ENCODE data around the gene MAN1A1. TPM values are rescaled to one million over a fixed set of nuclear protein-coding genes. Genes with fewer than 3 reads are reported as not detected.

MAN1A1 gene
- total and polyA plus RNA-seq, 2 of the 8 experiments (the other 6 are each of a cell fraction or from before 2014, with no cell fraction given): 1.8 to 5.4 TPM

DNA sequence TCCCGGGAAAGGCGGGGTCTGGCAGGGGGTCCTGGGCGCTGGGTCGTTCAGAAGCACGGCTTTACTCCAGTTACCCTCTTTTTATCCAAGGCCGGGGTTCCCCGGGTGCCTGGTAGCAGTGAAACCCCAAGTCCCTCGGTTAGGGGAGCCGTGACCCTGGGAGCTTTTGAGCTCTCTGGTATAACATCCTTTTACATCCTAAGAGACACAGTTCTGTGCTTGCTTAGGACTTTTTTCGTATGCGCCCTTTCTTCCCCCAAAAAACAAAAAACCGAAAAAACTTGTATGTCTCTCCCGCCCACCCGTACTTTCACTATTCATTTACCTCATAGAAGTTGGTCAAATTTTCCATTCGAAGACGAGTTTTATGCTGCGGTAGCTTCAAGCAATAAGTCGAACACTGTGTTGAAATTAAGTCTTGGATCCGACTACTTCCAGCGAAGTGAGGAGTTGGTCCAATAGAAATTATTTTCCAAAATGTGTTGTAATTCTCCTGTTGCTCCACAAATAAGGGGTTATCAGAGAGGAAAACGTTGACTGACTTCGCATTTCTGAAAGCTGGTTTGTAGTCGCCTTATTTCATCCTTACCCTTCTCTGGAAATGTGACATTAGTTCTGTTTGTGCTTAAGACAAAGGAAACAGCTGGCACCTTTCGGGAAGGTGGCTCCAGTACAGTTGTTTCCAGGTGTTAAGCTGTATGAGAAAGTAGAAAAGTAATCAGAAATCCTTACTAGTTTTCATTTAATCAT is 816 bp upstream of the MAN1A1 start:
- Histone ChIP-seq H3K4me1 (replicated peaks in 1 of 4; ENCODE audit: control insufficient read depth in 3 of 4, insufficient read depth in 4 of 4, low read length in 3 of 4) (peaks cover 2 to 10% (median 5%) of the 10 kb centered on the region in 4 experiments; a peak in 4 of 7 replicates), H3K4me3 (ENCODE audit: extremely low read depth in 1 of 4, insufficient read depth in 2 of 4, low read depth in 3 of 4, low read length in 4 of 4) (peak overlapping the region; percentile 59 to 94 (median 74)), H3K23me2 (ENCODE audit: low read depth, low read length) (peaks cover 15% of the 10 kb centered on the region; the same call in 1 of the 2 replicates), H2BK15ac (ENCODE audit: low read length) (no peak overlapping the region), H3K4me2 (ENCODE audit: insufficient read depth in 1 of 2, low read depth in 2 of 2, low read length in 2 of 2) (peak overlapping the region; percentile 83 to 88), H3K79me1 (ENCODE audit: low read depth, low read length) (no peaks in the 10 kb centered on the region), H2AFZ (ENCODE audit: low read length) (peak overlapping the region; percentile 28), H2BK120ac (replicated peaks; ENCODE audit: low read depth, low read length) (no peak overlapping the region), H2BK20ac (ENCODE audit: low read length) (no peak overlapping the region), H3K27ac (ENCODE audit: low read depth, low read length) (no peak overlapping the region), H2AK5ac (ENCODE audit: low read depth, low read length) (no peak overlapping the region), H2BK12ac (ENCODE audit: low read depth, low read length) (no peak overlapping the region), H3K4ac (replicated peaks; ENCODE audit: insufficient read length, low read depth, low read length) (no peak overlapping the region), H3K79me2 (ENCODE audit: control insufficient read depth in 1 of 2, insufficient read depth in 2 of 2, low read length in 2 of 2) (no peaks in the 10 kb centered on the region), H4K91ac (replicated peaks; ENCODE audit: insufficient read length, low read length) (no peak overlapping the region), H2BK5ac (ENCODE audit: low read depth, low read length) (no peak overlapping the region), H4K5ac (ENCODE audit: insufficient read length, low read depth, low read length) (no peak overlapping the region), H3K23ac (ENCODE audit: insufficient read length) (no peak overlapping the region), H3K9me3 (ENCODE audit: insufficient read depth in 2 of 2, low read depth in 1 of 2, low read length in 1 of 2) (no peaks in the 10 kb centered on the region), H3K9ac (replicated peaks in 1 of 4; ENCODE audit: extremely low read depth in 1 of 4, low read depth in 3 of 4, low read length in 3 of 4) (peak overlapping the region in 1 of 4 experiments; percentile 62; a peak in 2 of 7 replicates), H3K56ac (replicated peaks; ENCODE audit: insufficient read length, low read depth, low read length) (no peak overlapping the region), H3K14ac (ENCODE audit: insufficient read length) (no peak overlapping the region), H3K18ac (ENCODE audit: extremely low read depth, low read length) (no peak overlapping the region), H4K20me1 (replicated peaks in 1 of 2; ENCODE audit: control insufficient read depth in 1 of 2, insufficient read depth in 2 of 2, low read length in 2 of 2) (no peaks in the 10 kb centered on the region), H4K8ac (ENCODE audit: extremely low read depth, insufficient read depth, low read length) (peak overlapping the region; percentile 41; the same call in 1 of the 2 replicates), H3K36me3 (ENCODE audit: control insufficient read depth in 2 of 4, insufficient read depth in 4 of 4, low read length in 3 of 4) (no peaks in the 10 kb centered on the region), H3K27me3 (replicated peaks in 1 of 4; ENCODE audit: control insufficient read depth in 3 of 4, extremely low read depth in 1 of 4, insufficient read depth in 3 of 4, low read length in 3 of 4) (peaks cover 0 to 18% (median 14%) of the 10 kb centered on the region in 4 experiments; a peak in 6 of 7 replicates)
- ChIA-PET POLR2A (ENCODE audit: partially characterized antibody) (interaction anchor here (1.1 kb wide), 1 partner anchor 55 kb away, joined by 3 read pairs; no protein-coding TSS in a partner anchor), CTCF (ENCODE audit: partially characterized antibody) (interaction anchor here (1.0 kb wide), 1 partner anchor 11 kb away, joined by 3 read pairs; no protein-coding TSS in a partner anchor)
- no peak for DNase-seq (ENCODE audit: low read depth in 1 of 2, low spot score in 2 of 2)
- 10% methylated on average over 23 of the region's 24 CpGs; no CpG with 5 or more reads in 1 of the 2 experiments for WGBS, 2 experiments (ENCODE audit: extremely low coverage in 1 of 2, insufficient coverage in 1 of 2, insufficient read length in 1 of 2, insufficient replicate concordance in 2 of 2, low coverage in 1 of 2, low lambda C conversion rate in 2 of 2, missing lambda C conversion rate in 1 of 2)
- FAIRE-seq: no peak
- TF ChIP-seq CHD1 (IDR thresholded peaks at IDR 0.05; ENCODE audit: low read depth, low read length) (no peak), HDAC2 (IDR thresholded peaks at IDR 0.05; ENCODE audit: borderline replicate concordance in 1 of 2, low read depth in 2 of 2, low read length in 2 of 2) (no peak), SRF (IDR thresholded peaks at IDR 0.05; ENCODE audit: low read depth, low read length) (no peak), KDM1A (IDR thresholded peaks at IDR 0.05; ENCODE audit: borderline replicate concordance, low read length) (no peak), ASH2L (IDR thresholded peaks at IDR 0.05; ENCODE audit: low read length) (peak; percentile 14), KDM4A (IDR thresholded peaks at IDR 0.05; ENCODE audit: low read depth, low read length, severe bottlenecking) (no peak), TAF7 (optimal IDR thresholded peaks at IDR 0.05; ENCODE audit: borderline replicate concordance, low read depth, low read length) (no peak), CBX5 (IDR thresholded peaks at IDR 0.05; ENCODE audit: low read depth, low read length) (no peak), RFX5 (IDR thresholded peaks at IDR 0.05; ENCODE audit: borderline replicate concordance, low read depth, low read length) (no peak)
- TF ChIP-seq, protein P1, sequence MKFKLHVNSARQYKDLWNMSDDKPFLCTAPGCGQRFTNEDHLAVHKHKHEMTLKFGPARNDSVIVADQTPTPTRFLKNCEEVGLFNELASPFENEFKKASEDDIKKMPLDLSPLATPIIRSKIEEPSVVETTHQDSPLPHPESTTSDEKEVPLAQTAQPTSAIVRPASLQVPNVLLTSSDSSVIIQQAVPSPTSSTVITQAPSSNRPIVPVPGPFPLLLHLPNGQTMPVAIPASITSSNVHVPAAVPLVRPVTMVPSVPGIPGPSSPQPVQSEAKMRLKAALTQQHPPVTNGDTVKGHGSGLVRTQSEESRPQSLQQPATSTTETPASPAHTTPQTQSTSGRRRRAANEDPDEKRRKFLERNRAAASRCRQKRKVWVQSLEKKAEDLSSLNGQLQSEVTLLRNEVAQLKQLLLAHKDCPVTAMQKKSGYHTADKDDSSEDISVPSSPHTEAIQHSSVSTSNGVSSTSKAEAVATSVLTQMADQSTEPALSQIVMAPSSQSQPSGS (IDR thresholded peaks at IDR 0.05; ENCODE audit: low read length): no peak
